CD14-positive monocyte (primary cell): ENCODE results near the gene RPL23. TPM values are rescaled to one million over a fixed set of nuclear protein-coding genes. Genes with fewer than 3 reads are reported as not detected.

Source experiments
- DNase-seq, 3 donors: peaks; one replicate each; pipeline ENCODE4 v3.0.0-alpha.2; 2011 to 2022
- H2AFZ ChIP-seq: 2 replicates; pipeline ENCODE4 v1.6.0; 2012; ENCODE audit warnings: mild to moderate bottlenecking, low read depth, low read length, inconsistent platforms; ENCODE audit not compliant: insufficient read depth, poor library complexity, severe bottlenecking
- H3K27ac ChIP-seq, 2 donors: 1 replicate in 1 of 2; 2 replicates in 1 of 2; pipeline ENCODE4 v1.5.1; 2012 to 2013; ENCODE audit warnings: low read length in 2 of 2, control low read depth in 1 of 2, inconsistent platforms in 1 of 2, low read depth in 1 of 2, mild to moderate bottlenecking in 1 of 2
- H3K27me3 ChIP-seq, 2 donors: one replicate each; pipeline versions ENCODE4 v1.6.0 to v1.6.1; 2011 to 2013; ENCODE audit warnings: low read length in 2 of 2; ENCODE audit not compliant: control insufficient read depth in 2 of 2, insufficient read depth in 2 of 2
- H3K36me3 ChIP-seq, 2 donors: replicated peaks in 1 of 2; 1 replicate in 1 of 2; 2 replicates in 1 of 2; pipeline versions ENCODE4 v1.5.1 to v1.6.1; 2012 to 2013; ENCODE audit warnings: low read length in 2 of 2, control low read depth in 1 of 2, inconsistent platforms in 1 of 2, mild to moderate bottlenecking in 1 of 2; ENCODE audit not compliant: insufficient read depth in 2 of 2, control insufficient read depth in 1 of 2
- H3K4me1 ChIP-seq, 2 donors: 1 replicate in 1 of 2; 2 replicates in 1 of 2; pipeline versions ENCODE4 v1.5.1 to v1.6.1; 2012 to 2013; ENCODE audit warnings: low read length in 2 of 2, control low read depth in 1 of 2, inconsistent platforms in 1 of 2, mild to moderate bottlenecking in 1 of 2, moderate library complexity in 1 of 2; ENCODE audit not compliant: insufficient read depth in 2 of 2, control insufficient read depth in 1 of 2
- H3K4me2 ChIP-seq: replicated peaks from 2 replicates; pipeline ENCODE3; 2012; ENCODE audit warnings: low read length, moderate library complexity, mild to moderate bottlenecking; ENCODE audit not compliant: poor library complexity, severe bottlenecking; ENCODE audit errors: extremely low read depth
- H3K4me3 ChIP-seq, 3 experiments: fragments of 200-600 bp in 1 of 3; sonication (generic) in 1 of 3; replicated peaks in 1 of 3; 1 replicate in 2 of 3; 2 replicates in 1 of 3; pipeline ENCODE4 v1.5.1; 2011 to 2013; ENCODE audit warnings: low read length in 3 of 3, mild to moderate bottlenecking in 3 of 3, control low read depth in 2 of 3, low read depth in 2 of 3, inconsistent platforms in 1 of 3, moderate library complexity in 1 of 3
- H3K79me2 ChIP-seq: 2 replicates; pipeline ENCODE4 v1.6.0; 2012; ENCODE audit warnings: mild to moderate bottlenecking, control low read depth, inconsistent platforms, low read length, moderate library complexity; ENCODE audit not compliant: insufficient read depth
- H3K9ac ChIP-seq: 2 replicates; pipeline ENCODE4 v1.6.0; 2017; ENCODE audit warnings: low read length, mild to moderate bottlenecking; ENCODE audit not compliant: insufficient read depth, poor library complexity, severe bottlenecking
- H3K9me3 ChIP-seq, 2 donors: replicated peaks in 1 of 2; 1 replicate in 1 of 2; 2 replicates in 1 of 2; pipeline versions ENCODE4 v1.5.1 to v1.6.1; 2012 to 2013; ENCODE audit warnings: low read length in 2 of 2, control low read depth in 1 of 2; ENCODE audit not compliant: control insufficient read depth in 1 of 2, insufficient read depth in 1 of 2
- H4K20me1 ChIP-seq: 2 replicates; pipeline ENCODE4 v1.6.0; 2012; ENCODE audit warnings: mild to moderate bottlenecking, low read length, control low read depth, moderate library complexity; ENCODE audit not compliant: insufficient read depth
- H3K27ac Mint-ChIP-seq, 7 donors: one replicate each; pipeline ENCODE4 v1.8.0; 2020; ENCODE audit warnings: mild to moderate bottlenecking in 7 of 7, mixed read lengths in 7 of 7, moderate library complexity in 6 of 7, inconsistent platforms in 2 of 7
- H3K27me3 Mint-ChIP-seq, 3 donors: one replicate each; pipeline ENCODE4 v1.8.0; 2021 to 2022; ENCODE audit warnings: low read depth in 3 of 3, mild to moderate bottlenecking in 3 of 3, mixed read lengths in 3 of 3, moderate library complexity in 3 of 3, inconsistent platforms in 1 of 3
- H3K36me3 Mint-ChIP-seq, 2 donors: one replicate each; pipeline ENCODE4 v1.8.0; 2020; ENCODE audit warnings: mixed read lengths in 2 of 2, inconsistent platforms in 1 of 2, mild to moderate bottlenecking in 1 of 2
- H3K4me1 Mint-ChIP-seq: one replicate; pipeline ENCODE4 v1.8.0; 2020; ENCODE audit warnings: mild to moderate bottlenecking, mixed read lengths
- H3K4me3 Mint-ChIP-seq, 2 donors: one replicate each; pipeline ENCODE4 v1.8.0; 2020; ENCODE audit warnings: mild to moderate bottlenecking in 2 of 2, mixed read lengths in 2 of 2, moderate library complexity in 1 of 2
- H3K9me3 Mint-ChIP-seq, 7 donors: one replicate each; pipeline ENCODE4 v1.8.0; 2020 to 2022; ENCODE audit warnings: mixed read lengths in 7 of 7, mild to moderate bottlenecking in 6 of 7, moderate library complexity in 6 of 7, inconsistent platforms in 2 of 7
- WGBS: methylation state at CpG from one replicate; pipeline ENCODE4 v1.1.5; 2013; ENCODE audit warnings: missing lambda C conversion rate; ENCODE audit not compliant: insufficient coverage; 5-methylcytosine and 5-hydroxymethylcytosine counted together
- intact Hi-C, 2 donors: fragments of 100-400 bp; cut with micrococcal nuclease; formaldehyde crosslinking; loops; one replicate each; pipeline versions ENCODE4 v1.15.0 to v1.15.1; 2023
- polyA plus RNA-seq, 3 donors: library from polyadenylated mRNA; depleted of rRNA in 1 of 3; unstranded in 2 of 3; stranded (reverse) in 1 of 3; fragments of 300-500 nt in 2 of 3; fragments of >200 nt in 1 of 3; fragmentation: Illumina TruSeq in 2 of 3; gene quantifications; 1 replicate in 2 of 3; 2 replicates in 1 of 3; pipeline ENCODE4 v1.2.3, GENCODE V29; 2012 to 2021
- TF ChIP-seq, protein P1 (sequence below): fragments of 200-600 bp; IDR thresholded peaks from one replicate; pipeline ENCODE4 v1.8.0; 2022; ENCODE audit warnings: antibody characterized with exemption, mild to moderate bottlenecking

The RPL23 gene
- polyA plus RNA-seq, 3 donors = 561 to 1,701 (median 618) TPM

DNA sequence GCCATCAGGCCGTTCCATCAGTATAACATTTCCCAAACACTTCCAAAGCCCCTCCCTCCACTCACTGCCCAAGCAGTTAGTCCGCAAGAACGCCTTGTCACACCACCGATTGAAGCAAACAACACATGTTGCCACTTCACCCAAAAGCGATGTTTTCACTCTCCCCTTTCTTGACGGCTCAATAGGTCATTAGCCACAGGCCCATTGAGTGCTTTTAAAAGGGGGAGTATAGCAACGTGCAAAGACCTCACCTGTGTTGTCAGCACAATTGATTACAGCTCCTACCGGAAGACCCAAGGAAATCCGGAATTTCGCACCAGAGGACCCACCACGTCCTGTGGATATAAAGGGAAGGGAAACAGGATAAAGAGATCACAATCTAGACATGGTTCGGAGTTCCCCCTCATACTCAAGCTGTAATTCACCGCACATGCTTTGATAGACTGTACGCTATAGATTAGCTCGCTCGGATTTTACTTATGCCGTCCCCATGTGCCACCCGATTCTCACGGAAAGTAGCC is 690 bp downstream of the RPL23 start:
- 0% methylated on average over 9 of the region's 19 CpGs for WGBS
- no peak for DNase-seq
- peaks cover 0 to 4% (median 0%) of the 10 kb centered on the region in 7 donors for H3K9me3 Mint-ChIP-seq
- Histone ChIP-seq H3K9me3 (no peaks in the 10 kb centered on the region), H3K9ac (peak overlapping the region; percentile 83), H3K4me2 (peak overlapping the region; percentile 95), H3K4me3 (peak overlapping the region; percentile 87 to 95 (median 90)), H2AFZ (peak overlapping the region; percentile 72), H3K27ac (peak overlapping the region; percentile 90 to 94), H3K27me3 (no peaks in the 10 kb centered on the region), H3K4me1 (peaks cover 36 to 43% of the 10 kb centered on the region in 2 donors), H3K36me3 (peaks cover 46 to 47% of the 10 kb centered on the region in 2 donors), H3K79me2 (peaks cover 44% of the 10 kb centered on the region), H4K20me1 (peaks cover 53% of the 10 kb centered on the region)
- intact Hi-C loops = loop anchor here in 1 of 2 donors (1.0 to 10.0 kb wide), 3 partner anchors 16 to 52 kb away; partner anchors contain the start of gene CWC25
- H3K27ac Mint-ChIP-seq = peak overlapping the region; percentile 98 to 99 (median 99)
- peaks cover 41% of the 10 kb centered on the region for H3K4me1 Mint-ChIP-seq
- peaks cover 46 to 51% of the 10 kb centered on the region in 2 donors for H3K36me3 Mint-ChIP-seq
- H3K27me3 Mint-ChIP-seq = peaks cover 0 to 2% (median under 1%) of the 10 kb centered on the region in 3 donors
- TF ChIP-seq, protein P1, sequence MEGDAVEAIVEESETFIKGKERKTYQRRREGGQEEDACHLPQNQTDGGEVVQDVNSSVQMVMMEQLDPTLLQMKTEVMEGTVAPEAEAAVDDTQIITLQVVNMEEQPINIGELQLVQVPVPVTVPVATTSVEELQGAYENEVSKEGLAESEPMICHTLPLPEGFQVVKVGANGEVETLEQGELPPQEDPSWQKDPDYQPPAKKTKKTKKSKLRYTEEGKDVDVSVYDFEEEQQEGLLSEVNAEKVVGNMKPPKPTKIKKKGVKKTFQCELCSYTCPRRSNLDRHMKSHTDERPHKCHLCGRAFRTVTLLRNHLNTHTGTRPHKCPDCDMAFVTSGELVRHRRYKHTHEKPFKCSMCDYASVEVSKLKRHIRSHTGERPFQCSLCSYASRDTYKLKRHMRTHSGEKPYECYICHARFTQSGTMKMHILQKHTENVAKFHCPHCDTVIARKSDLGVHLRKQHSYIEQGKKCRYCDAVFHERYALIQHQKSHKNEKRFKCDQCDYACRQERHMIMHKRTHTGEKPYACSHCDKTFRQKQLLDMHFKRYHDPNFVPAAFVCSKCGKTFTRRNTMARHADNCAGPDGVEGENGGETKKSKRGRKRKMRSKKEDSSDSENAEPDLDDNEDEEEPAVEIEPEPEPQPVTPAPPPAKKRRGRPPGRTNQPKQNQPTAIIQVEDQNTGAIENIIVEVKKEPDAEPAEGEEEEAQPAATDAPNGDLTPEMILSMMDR = no peak
- H3K4me3 Mint-ChIP-seq = peak overlapping the region; percentile 91 to 96

DNA sequence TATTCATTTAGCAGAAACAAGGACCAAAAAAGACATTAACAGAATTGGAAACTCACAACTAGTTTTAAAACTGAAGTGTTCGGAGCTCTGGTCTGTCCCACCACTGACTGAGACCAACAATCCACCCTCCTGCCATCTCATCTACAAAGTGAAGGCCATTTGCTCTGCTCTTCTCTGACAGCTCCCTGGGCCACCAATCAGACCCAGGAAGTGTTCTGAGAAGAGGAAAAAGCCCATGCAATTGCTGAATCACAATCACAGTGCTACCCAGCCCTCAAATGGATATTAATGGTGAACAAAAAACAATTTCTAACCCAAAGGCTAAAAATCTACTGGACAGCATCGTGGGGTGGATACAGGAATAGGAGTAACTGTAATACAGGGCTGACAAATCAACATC is 2.1 kb downstream of the RPL23 start:
- Histone ChIP-seq H3K36me3 (peaks cover 52 to 55% of the 10 kb centered on the region in 2 donors), H3K79me2 (peaks cover 44% of the 10 kb centered on the region), H3K27ac (peak overlapping the region in 1 of 2 donors; percentile 94), H3K4me2 (peak overlapping the region; percentile 95), H3K4me3 (peak overlapping the region in 1 of 3 experiments; percentile 95), H3K9me3 (no peaks in the 10 kb centered on the region), H3K9ac (peak overlapping the region; percentile 83), H2AFZ (no peak overlapping the region), H4K20me1 (peaks cover 56% of the 10 kb centered on the region), H3K4me1 (peaks cover 29 to 36% of the 10 kb centered on the region in 2 donors), H3K27me3 (no peaks in the 10 kb centered on the region)
- WGBS = 50% methylated on average over 1 of the region's 2 CpGs
- TF ChIP-seq, protein P1 = no peak
- Mint-ChIP-seq H3K27ac (peak overlapping the region in 5 of 7 donors; percentile 44 to 99 (median 99)), H3K4me3 (peak overlapping the region; percentile 91 to 96), H3K36me3 (peaks cover 52 to 60% of the 10 kb centered on the region in 2 donors), H3K4me1 (peaks cover 35% of the 10 kb centered on the region), H3K9me3 (peaks cover 0 to 2% (median 0%) of the 10 kb centered on the region in 7 donors), H3K27me3 (peaks cover 0 to under 1% (median 0%) of the 10 kb centered on the region in 3 donors)
- no peak for DNase-seq
- intact Hi-C loops = loop anchor here in 1 of 2 donors (10.0 kb wide), 1 partner anchor 53 kb away; no protein-coding TSS in a partner anchor
